ENCODE results near the gene P4HA3. TPM values are rescaled to one million over a fixed set of nuclear protein-coding genes. Genes with fewer than 3 reads are reported as not detected.

P4HA3 gene
- total RNA-seq (1 to 10 TPM in 4 of 9 donors, under 1 TPM in 4, not detected in 1; 0.52 to 2.3 (median 0.96) TPM), polyA plus RNA-seq (1 to 10 TPM in 2 of 3 donors, under 1 TPM in 1; 0.93 to 2.9 (median 1.2) TPM)
- long read RNA-seq, donor 1: 0 reads
- long read RNA-seq, donor 2: 0 reads
- long read RNA-seq, donor 3: 0 reads
- long read RNA-seq, donor 4: 0 reads
- long read RNA-seq, donor 5, partial matches to known transcripts: 0 of 4 reads
- long read RNA-seq, donor 5, other reads (novel, unspliced or antisense): 1 of 4 reads
- long read RNA-seq, donor 6: 0 reads
- long read RNA-seq, donor 7: 0 reads
- long read RNA-seq, donor 8, partial matches to known transcripts: 44 of 68 reads
- long read RNA-seq, donor 8, other reads (novel, unspliced or antisense): 24 of 68 reads
- long read RNA-seq, donor 9: 0 reads
- long read RNA-seq, donor 10, partial matches to known transcripts: 5 of 29 reads
- long read RNA-seq, donor 10, other reads (novel, unspliced or antisense): 24 of 29 reads

- Histone ChIP-seq H3K4me3 (peak within 1 kb of the TSS in 2 of 4 donors; percentile 22 to 51), H3K27me3 (no peaks in the 10 kb centered on the region), H3K36me3 (replicated peaks in 1 of 2) (no peaks in the 10 kb centered on the region), H3K4me1 (replicated peaks in 1 of 2) (peaks cover 0 to 14% of the 10 kb centered on the region in 2 donors), H3K9me3 (replicated peaks in 1 of 3) (peaks cover 0 to under 1% (median 0%) of the 10 kb centered on the region in 3 donors), H3K27ac (no peak within 1 kb of the TSS)
- no peak for TF ChIP-seq CTCF (IDR thresholded peaks at IDR 0.05)
- no peak for TF ChIP-seq POLR2A (IDR thresholded peaks at IDR 0.05)
- intact Hi-C loops (cut with DNase I): loop anchor here in 1 of 2 donors (10.0 kb wide), 1 partner anchor 47 kb away; no protein-coding TSS in a partner anchor
- peak; percentile 54 to 79 (median 66) for DNase-seq
- WGBS, 4 donors: 4 to 6% (median 5%) methylated on average over 32 to 62 of the region's 62 CpGs
Observed at GRCh38 chr11:74311352-74311926, at the start of gene P4HA3. Gene P4HA3 (minus strand): TSS chr11:74311640. CDS start chr11:74311611, 29 bp downstream.

DNA sequence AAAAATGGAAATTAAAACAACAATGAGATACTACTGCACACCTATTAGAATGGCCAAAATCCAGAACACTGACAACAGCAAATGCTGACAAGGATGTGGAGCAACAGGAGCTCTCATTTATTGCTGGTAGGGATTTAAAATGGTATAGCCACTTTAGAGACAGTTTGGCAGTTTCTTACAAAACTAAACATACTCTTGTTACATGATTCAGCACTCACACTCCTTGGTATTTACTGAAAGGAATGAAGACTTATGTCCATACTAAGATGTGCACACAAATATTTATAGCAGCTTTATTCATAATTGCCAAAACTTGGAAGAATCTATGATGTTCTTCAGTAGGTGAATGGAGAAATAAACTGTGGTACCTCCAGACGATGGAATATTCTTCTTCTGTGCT, 46.0 kb upstream of the P4HA3 start:
- intact Hi-C loops (cut with DNase I): no loop called here
- Histone ChIP-seq H3K4me1 (replicated peaks in 1 of 2) (no peaks in the 10 kb centered on the region), H3K27ac (no peak overlapping the region), H3K27me3 (no peaks in the 10 kb centered on the region), H3K9me3 (replicated peaks in 1 of 3) (no peaks in the 10 kb centered on the region), H3K36me3 (replicated peaks in 1 of 2) (no peaks in the 10 kb centered on the region), H3K4me3 (no peak overlapping the region)
- 78 to 96% (median 84%) methylated on average over 1 of the region's 1 CpG for WGBS, 4 donors
- DNase-seq: no peak
- TF ChIP-seq CTCF (IDR thresholded peaks at IDR 0.05): no peak
- no peak for TF ChIP-seq POLR2A (IDR thresholded peaks at IDR 0.05)

DNA sequence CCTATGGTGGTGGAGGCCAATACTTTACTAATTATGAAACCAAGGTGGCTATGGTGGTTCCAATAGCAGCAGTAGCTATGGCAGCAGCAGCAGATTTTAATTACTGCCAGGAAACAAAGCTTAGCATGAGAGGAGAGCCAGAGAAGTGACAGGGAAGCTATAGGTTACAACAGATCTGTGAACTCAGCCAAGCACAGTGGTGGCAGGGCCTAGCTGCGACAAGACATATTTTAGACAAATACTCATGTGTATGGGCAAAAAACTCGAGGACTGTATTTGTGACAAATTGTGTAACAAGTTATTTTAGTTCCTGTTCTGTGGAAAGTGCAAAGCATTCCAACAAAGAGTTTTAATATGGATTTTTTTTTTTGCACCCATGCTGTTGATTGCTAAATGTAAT, 44.2 kb upstream of the P4HA3 start:
- no peaks in the 10 kb centered on the region for H3K4me1 ChIP-seq (replicated peaks in 1 of 2)
- TF ChIP-seq CTCF (IDR thresholded peaks at IDR 0.05) (no peak), POLR2A (IDR thresholded peaks at IDR 0.05) (no peak)
- H3K27me3 ChIP-seq: no peaks in the 10 kb centered on the region
- H3K36me3 ChIP-seq (replicated peaks in 1 of 2): no peaks in the 10 kb centered on the region
- H3K9me3 ChIP-seq (replicated peaks in 1 of 3): no peaks in the 10 kb centered on the region
- WGBS, 4 donors: 72 to 87% (median 81%) methylated on average over 2 of the region's 2 CpGs
- no peak for DNase-seq
- intact Hi-C loops (cut with DNase I): no loop called here
- H3K27ac ChIP-seq: no peak overlapping the region
- no peak overlapping the region for H3K4me3 ChIP-seq

DNA sequence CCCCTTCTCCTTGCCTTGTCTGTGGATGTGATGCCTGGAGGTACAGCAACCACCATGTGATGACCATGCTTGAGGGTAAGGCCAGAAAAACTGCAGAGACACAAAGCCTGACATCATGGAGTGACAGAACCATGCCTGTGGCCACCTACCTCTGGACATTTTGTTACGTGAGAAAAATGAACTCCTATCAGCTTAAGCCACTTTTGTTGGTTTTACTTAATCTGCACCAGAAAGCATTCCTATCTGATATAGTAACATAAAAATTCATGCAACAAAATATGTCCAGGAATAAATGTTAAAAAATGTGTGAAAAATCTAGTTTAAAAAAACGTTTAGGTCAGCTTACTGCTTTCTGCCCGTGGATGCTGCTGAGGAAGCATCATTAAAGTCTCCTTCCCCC, 42.6 kb upstream of the P4HA3 start:
- 54 to 67% (median 61%) methylated on average over 3 of the region's 3 CpGs for WGBS, 4 donors

More for the DNA sequence above, 42.6 kb upstream of the P4HA3 start:
- Histone ChIP-seq H3K27ac (no peak overlapping the region), H3K36me3 (replicated peaks in 1 of 2) (no peaks in the 10 kb centered on the region), H3K27me3 (no peaks in the 10 kb centered on the region), H3K9me3 (replicated peaks in 1 of 3) (no peaks in the 10 kb centered on the region), H3K4me3 (no peak overlapping the region), H3K4me1 (replicated peaks in 1 of 2) (no peaks in the 10 kb centered on the region)
- TF ChIP-seq POLR2A (IDR thresholded peaks at IDR 0.05): no peak
- no peak for TF ChIP-seq CTCF (IDR thresholded peaks at IDR 0.05)
- intact Hi-C loops (cut with DNase I): no loop called here
- DNase-seq: no peak

Measured in adrenal gland (tissue), 19 donors.